GM12891 (cell line): ENCODE results near the gene CRIP2.

Experiments used
- DNase-seq: peaks from one replicate; pipeline ENCODE4 v3.0.0; 2011; ENCODE audit warnings: low spot score; ENCODE audit not compliant: insufficient read length
- FAIRE-seq: peaks from 2 replicates; lab custom pipeline; 2011; peaks lifted over from hg19 to GRCh38; lab: Jason Lieb, UNC
- PAX5 ChIP-seq: IDR thresholded peaks from 2 replicates; pipeline ENCODE4 v1.6.1; 2011; ENCODE audit warnings: low read length, moderate library complexity, mild to moderate bottlenecking; ENCODE audit not compliant: insufficient read depth, severe bottlenecking
- POLR2A ChIP-seq: IDR thresholded peaks from 2 replicates; pipeline ENCODE4 v1.6.1; 2011; ENCODE audit warnings: low read depth, low read length, control low read depth
- POLR2AphosphoS5 ChIP-seq: IDR thresholded peaks from 2 replicates; pipeline ENCODE4 v1.6.1; 2011; ENCODE audit warnings: low read depth, low read length, control low read depth
- POU2F2 ChIP-seq: IDR thresholded peaks from 2 replicates; pipeline ENCODE4 v1.6.1; 2011; ENCODE audit warnings: low read depth, mild to moderate bottlenecking, control low read depth, low read length, moderate library complexity
- SPI1 ChIP-seq: IDR thresholded peaks from 2 replicates; pipeline ENCODE4 v1.6.1; 2011; ENCODE audit warnings: low read depth, low read length, control low read depth
- TAF1 ChIP-seq: IDR thresholded peaks from 2 replicates; pipeline ENCODE4 v1.6.1; 2011; ENCODE audit warnings: low read depth, low read length, control low read depth

Gene CRIP2

DNA sequence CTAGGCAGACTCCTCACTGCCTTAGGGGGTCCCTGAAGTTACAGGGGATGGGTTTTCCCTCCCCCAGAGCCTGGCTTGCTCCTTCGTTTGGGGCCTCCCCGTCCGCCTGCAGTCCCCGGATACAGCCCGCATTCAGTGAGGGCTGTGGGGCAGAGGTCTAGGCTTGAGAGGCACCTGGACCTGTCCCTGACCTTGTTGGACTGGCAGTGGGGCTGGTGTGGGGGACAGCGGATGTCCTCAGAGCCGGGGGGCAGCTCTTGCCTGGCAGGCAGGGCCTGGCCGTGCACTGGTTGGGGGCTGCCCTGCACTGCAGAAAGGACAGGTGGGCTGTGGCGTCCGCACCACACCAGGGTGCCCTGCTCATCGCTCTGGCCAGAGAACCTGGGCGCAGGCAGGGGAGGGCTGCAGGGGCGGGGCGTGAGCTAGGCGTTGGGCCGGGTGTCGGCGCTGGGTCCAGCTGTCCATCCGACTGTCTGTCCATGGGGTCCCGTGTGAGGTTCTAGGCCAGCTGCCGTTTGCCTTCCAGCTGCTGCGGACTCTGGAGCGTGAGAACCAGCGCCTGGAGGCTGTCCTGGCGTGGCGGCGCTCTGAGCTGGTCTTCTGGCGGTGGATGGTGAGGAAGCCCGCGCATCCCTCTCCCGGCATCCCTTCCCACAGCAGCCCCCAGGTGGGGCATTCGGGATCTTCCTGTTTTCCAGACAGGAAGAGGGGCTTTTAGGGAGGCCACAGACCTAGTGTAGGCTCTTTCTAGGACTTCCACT lies 22.4 kb downstream of the CRIP2 start:
- FAIRE-seq, result no peak
- TF ChIP-seq POU2F2 (no peak), POLR2AphosphoS5 (no peak)
- peak; percentile 13 for DNase-seq

DNA sequence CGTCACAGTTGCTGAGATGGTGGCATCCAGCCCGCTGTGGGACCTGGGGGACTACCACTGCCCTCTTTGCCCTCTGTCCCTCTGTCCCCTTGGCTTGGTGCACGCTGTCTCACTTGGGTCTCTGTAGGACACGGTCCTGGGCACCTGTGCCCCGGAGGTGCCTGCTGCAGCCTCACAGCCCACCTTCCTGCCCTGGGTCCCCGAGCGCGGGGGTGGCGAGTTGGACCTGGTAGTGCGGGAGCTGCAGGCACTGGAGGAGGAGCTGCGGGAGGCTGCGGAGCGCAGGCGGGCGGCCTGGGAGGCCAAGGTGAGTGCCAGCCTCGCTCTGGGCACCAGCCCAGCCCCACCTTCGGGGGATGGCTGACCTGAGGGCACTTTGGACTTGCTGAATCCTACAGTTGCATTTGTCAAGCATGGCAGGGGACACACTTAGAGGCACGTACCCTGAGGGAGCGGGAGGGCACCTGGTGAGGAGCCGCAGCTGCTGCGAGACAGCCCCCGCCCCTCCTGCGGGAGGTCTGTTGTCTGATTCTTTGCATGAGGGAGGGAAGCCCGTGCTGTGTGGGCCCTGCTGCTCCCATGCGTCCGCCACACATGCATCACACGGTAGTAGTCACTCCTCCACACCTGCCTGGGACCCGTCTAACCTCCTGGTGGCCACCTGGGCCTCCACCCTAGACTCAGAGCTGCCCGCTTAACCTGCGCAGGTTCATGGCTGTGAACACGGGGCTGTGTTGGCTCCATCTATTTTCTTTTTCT lies 23.2 kb downstream of the CRIP2 start:
- no peak for FAIRE-seq

DNA sequence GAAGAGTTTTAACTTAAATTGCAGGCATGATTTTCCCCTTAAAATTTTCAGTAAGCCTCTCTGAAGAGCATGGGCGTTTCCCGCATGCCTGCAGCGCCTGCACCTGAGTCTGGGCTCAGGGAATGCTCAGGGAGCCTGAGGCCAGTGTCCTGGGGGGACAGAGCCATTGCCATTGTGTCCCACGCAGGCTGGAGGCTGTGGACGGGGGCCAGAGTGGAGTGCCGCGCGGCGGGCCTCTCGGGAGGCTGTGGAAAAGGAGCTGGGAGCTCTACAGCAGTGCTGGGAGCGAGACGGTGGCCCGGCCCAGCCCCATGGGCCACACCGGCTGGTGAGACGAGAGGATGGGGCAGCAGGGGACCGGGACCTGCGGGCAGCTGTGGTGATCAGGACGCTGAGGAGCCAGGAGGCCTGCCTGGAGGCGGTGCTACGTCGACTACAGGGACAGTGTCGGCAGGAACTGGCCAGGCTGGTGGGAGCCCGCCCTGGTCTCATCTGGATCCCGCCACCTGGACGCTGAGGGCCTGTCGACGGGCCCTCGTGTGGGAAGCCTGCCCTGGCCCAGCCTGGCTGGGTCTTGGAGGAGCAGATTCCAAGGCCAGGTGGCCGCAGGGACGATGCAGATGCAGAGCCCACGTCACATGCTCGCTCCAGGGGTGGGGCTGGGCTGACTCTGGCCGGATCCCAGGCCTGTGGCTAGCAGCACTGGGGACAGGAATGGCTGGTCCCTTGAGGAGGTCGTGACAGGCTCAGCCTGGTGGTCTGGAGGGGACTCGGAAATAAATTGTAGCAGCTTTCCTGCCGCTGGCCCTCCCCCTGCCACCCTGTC lies 24.0 kb downstream of the CRIP2 start:
- TF ChIP-seq POU2F2 (no peak), SPI1 (no peak), TAF1 (no peak), POLR2AphosphoS5 (0 out of 2 replicates have a peak, but pooled peaks have one; percentile 4), PAX5 (no peak), POLR2A (no peak)
- peak; percentile 23 for DNase-seq
- FAIRE-seq, result no peak

More for the DNA sequence above, 23.2 kb downstream of the CRIP2 start:
- DNase-seq, result peak; percentile 15
- no peak for TF ChIP-seq TAF1
- no peak for TF ChIP-seq PAX5
- TF ChIP-seq POLR2A, result no peak
- no peak for TF ChIP-seq SPI1

DNA sequence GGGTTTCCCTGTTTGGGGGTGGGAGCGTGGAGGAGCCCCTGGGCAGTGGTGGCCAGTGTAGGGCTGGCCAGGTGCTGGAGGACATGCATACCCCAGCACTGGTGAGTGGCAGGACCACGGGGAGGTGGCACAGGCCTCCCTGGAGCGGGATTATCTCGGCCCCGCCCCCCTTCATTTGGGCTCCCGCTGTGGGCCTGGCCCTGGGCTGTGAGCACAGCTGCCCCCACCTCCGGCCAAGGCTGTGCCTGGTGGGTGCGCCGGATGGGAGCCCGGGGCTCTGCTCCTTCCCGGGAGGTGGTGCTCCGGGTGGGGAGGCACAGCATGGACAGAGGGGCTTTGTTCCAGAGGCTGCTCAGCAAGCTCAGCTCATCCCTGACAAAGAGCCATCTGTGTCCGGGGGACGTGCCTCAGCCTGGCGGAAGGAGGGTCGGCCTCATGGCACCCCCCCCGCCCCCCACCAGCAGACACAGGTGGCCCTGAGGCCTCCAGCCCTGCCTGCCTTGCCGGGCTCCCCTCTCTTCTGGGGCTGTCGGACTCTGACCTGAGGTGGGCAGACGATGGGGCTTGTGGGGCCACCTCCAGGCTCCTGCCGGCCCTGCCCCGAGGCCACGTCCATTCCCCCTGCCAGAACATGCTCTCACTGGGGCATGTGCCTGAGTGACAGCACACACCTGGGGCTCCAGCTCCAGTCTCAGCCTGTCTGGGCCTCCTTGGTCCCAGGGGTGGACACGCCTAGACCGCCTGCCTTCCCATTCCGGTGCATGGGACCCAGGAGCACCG lies 24.8 kb downstream of the CRIP2 start:
- FAIRE-seq (no peak), DNase-seq (peak; percentile 18)
- TF ChIP-seq POLR2AphosphoS5 (0 out of 2 replicates have a peak, but pooled peaks have one; percentile 5), TAF1 (no peak)

- DNase-seq (peak; percentile 16), FAIRE-seq (no peak)
- TF ChIP-seq PAX5, result no peak
- no peak for TF ChIP-seq SPI1
- TF ChIP-seq TAF1, result no peak
- TF ChIP-seq POU2F2, result no peak
- no peak for TF ChIP-seq POLR2A
- TF ChIP-seq POLR2AphosphoS5, result no peak
These were observed 25.6 kb downstream of the CRIP2 start for GRCh38 chr14:105500036-105500725.

DNA sequence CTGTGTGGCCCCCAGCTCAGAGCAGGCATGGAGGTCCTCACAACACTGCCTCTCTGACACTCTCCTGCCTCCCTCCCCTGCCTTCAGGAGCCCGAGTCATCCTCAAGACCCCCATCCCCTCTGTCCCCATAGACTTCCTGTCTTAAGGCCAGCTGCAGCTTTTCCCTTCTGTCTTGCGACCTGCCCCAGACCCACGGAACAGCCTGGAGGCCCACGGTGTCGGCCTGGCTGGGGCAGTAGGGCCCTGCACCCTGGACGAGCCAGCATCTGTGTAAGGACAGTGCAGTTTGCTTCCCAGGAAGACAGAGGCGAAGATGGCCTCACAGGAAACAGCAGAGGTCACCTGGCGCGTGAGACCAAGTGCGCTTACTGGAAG lies 26.1 kb downstream of the CRIP2 start:
- DNase-seq (peak; percentile 22), FAIRE-seq (no peak)
- TF ChIP-seq POU2F2, result no peak
- no peak for TF ChIP-seq PAX5
- no peak for TF ChIP-seq SPI1
- no peak for TF ChIP-seq POLR2A
- TF ChIP-seq POLR2AphosphoS5, result no peak
- no peak for TF ChIP-seq TAF1

DNA sequence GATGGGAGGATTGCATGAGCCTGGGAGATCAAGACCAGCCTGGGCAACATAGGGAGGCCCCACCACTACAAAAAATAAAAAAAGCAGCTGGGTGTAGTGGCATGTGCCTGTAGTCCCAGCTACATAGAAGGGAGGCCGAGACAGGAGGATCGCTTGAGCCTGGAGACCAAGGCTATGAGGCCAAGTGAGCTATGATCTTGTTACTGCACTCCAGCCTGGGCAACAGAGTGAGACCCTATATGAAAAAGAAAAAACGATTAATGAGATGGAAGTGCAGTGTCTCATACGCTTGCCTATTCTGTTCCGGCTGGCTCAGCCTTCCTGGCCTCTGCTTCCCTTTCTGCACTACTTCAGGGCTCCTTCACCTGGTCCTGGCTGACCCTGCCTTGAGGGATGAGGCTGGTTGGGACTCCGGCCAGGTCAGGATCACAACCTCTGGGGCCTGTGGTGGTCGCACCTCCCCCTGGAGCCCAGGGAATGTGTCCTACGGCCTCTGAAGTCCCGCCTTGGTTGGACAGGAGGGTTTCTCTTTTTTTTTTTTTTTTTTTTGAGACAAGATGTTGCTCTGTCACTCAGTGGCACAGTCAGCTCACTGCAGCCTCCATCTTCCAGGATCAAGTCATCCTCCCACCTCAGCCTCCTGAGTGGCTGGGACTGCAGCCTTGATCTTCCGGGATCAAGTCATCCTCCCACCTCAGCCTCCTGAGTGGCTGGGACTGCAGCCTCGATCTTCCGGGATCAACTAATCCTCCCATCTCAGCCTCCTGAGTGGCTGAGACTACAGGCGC lies 27.1 kb downstream of the CRIP2 start:
- TF ChIP-seq SPI1, result no peak
- TF ChIP-seq TAF1, result no peak
- no peak for TF ChIP-seq POLR2A
- TF ChIP-seq PAX5, result no peak
- DNase-seq (no peak), FAIRE-seq (no peak)
